Activated T-cell treated with anti-CD3 and anti-CD28 coated beads for 4 hours (primary cell): ENCODE data around the gene PCGF5.
A peak's percentile ranks its signal among the peaks of the same experiment; 100 is the strongest.
"Not testable (repeated sequence)": the region's sequence is repeated elsewhere in the genome, so short reads cannot be mapped to it uniquely, and the experiment has no call there.

Experiments
- DNase-seq: peaks from one replicate; pipeline ENCODE4 v3.0.0-alpha.2; 2020

Gene PCGF5

GRCh38 chr10:91210435-91210834, 10.0 kb upstream of the PCGF5 start:
- no peak for DNase-seq

GRCh38 chr10:91211675-91212074, 8.8 kb upstream of the PCGF5 start:
- no peak for DNase-seq

GRCh38 chr10:91214911-91215310, 5.6 kb upstream of the PCGF5 start:
- DNase-seq, result no peak

- DNase-seq, result no peak
These were observed 5.1 kb upstream of the PCGF5 start for GRCh38 chr10:91215384-91215783.

GRCh38 chr10:91219371-91220193, 881 bp upstream of the PCGF5 start:
- no peak for DNase-seq

- DNase-seq, result no peak
These were observed 652 bp downstream of the PCGF5 start for GRCh38 chr10:91220954-91221675.

- DNase-seq, result no peak
These were observed 5.6 kb downstream of the PCGF5 start for GRCh38 chr10:91226093-91226492.

GRCh38 chr10:91227576-91227975, 7.1 kb downstream of the PCGF5 start:
- no peak for DNase-seq

GRCh38 chr10:91229683-91230082, 9.2 kb downstream of the PCGF5 start:
- DNase-seq, result no peak

- DNase-seq, result no peak
These were observed 17.7 kb downstream of the PCGF5 start for GRCh38 chr10:91238191-91238590.

- no peak for DNase-seq
These were observed 19.3 kb downstream of the PCGF5 start for GRCh38 chr10:91239789-91240188.

GRCh38 chr10:91242940-91243339, 22.5 kb downstream of the PCGF5 start:
- no peak for DNase-seq

GRCh38 chr10:91247360-91248111, 27.1 kb downstream of the PCGF5 start:
- no peak for DNase-seq

- no peak for DNase-seq
These were observed 29.2 kb downstream of the PCGF5 start for GRCh38 chr10:91249700-91250099.

- no peak for DNase-seq
These were observed 29.9 kb downstream of the PCGF5 start for GRCh38 chr10:91250341-91250740.

- DNase-seq, result peak; percentile 19
These were observed 31.1 kb downstream of the PCGF5 start for GRCh38 chr10:91251430-91252056.

- no peak for DNase-seq
These were observed 32.8 kb downstream of the PCGF5 start for GRCh38 chr10:91253300-91253699.

- DNase-seq, result no peak
These were observed 36.8 kb downstream of the PCGF5 start for GRCh38 chr10:91257310-91257709.

GRCh38 chr10:91260417-91260816, 40.0 kb downstream of the PCGF5 start:
- DNase-seq, result not testable (repeated sequence)

GRCh38 chr10:91271886-91272285, 51.4 kb downstream of the PCGF5 start:
- no peak for DNase-seq

- no peak for DNase-seq
These were observed 64.1 kb downstream of the PCGF5 start for GRCh38 chr10:91284486-91285090.

- no peak for DNase-seq
These were observed 66.1 kb downstream of the PCGF5 start for GRCh38 chr10:91286572-91286971.

GRCh38 chr10:91287276-91287675, 66.8 kb downstream of the PCGF5 start:
- no peak for DNase-seq
